IPS-NIHi7 (cell line): ENCODE measurements around the gene MC1R.

Source experiments
- DNase-seq: peaks from one replicate; pipeline ENCODE4 v3.0.0; 2012; ENCODE audit warnings: mixed read lengths; ENCODE audit errors: extremely low spot score

Gene MC1R

GRCh38 chr16:89895482-89896250 lies 23.0 kb upstream of the MC1R start:
- no peak for DNase-seq

DNA sequence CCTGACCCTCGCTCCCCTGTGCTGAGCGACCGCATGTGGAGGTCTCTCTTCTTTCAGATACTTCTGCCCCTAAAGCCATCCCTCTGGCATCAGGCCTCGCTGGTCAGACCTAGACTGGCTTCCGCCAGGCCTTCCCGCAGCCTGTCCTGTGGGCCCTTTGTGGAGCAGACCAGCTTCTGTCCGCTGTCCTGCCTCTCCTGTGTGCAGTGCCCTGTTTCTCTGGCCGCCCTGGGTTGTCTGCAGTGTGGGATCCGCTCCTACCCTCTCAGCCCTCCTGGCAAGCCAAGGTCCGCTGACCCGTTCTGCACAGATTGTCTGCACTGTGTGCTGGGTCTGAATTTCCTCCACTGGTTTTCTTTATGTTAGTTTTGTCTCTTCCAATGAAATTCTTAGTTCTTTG lies 21.5 kb upstream of the MC1R start:
- no peak for DNase-seq

DNA sequence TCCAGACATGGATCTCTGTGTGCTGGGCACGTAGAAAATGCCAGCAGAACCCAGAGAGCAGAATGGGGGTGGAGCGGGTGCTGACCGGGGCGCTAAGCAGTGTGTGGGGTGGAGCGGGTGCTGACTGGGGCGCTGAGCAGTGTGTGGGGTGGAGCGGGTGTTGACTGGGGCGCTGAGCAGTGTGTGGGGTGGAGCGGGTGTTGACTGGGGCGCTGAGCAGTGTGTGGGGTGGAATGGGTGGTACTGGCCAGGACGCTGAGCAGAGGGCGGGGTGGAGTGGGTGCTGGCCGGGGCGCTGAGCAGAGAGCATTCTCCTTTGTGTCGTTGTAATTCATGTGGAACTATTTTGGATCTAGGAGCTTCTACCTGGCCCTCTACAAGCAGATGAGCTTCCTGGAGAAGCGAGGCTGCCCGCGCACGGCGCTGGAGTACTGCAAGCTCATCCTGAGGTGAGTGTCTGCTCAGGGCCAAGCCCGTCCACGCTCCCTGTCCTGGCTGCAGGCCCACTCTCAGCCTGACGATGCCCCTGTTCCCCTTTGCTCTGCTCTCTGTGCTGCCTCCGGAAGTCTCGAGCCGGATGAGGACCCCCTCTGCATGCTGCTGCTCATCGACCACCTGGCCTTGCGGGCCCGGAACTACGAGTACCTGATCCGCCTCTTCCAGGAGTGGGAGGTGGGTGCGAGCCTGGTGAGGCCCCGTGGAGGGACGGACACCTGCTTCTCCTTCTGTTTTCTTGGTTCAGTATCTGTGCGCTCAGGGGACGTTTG lies 20.3 kb upstream of the MC1R start:
- no peak for DNase-seq

GRCh38 chr16:89899879-89900481 lies 18.7 kb upstream of the MC1R start:
- no peak for DNase-seq

- DNase-seq: no peak
Observed at GRCh38 chr16:89900885-89901284, 17.8 kb upstream of the MC1R start.

GRCh38 chr16:89902980-89903379 lies 15.7 kb upstream of the MC1R start:
- no peak for DNase-seq

DNA sequence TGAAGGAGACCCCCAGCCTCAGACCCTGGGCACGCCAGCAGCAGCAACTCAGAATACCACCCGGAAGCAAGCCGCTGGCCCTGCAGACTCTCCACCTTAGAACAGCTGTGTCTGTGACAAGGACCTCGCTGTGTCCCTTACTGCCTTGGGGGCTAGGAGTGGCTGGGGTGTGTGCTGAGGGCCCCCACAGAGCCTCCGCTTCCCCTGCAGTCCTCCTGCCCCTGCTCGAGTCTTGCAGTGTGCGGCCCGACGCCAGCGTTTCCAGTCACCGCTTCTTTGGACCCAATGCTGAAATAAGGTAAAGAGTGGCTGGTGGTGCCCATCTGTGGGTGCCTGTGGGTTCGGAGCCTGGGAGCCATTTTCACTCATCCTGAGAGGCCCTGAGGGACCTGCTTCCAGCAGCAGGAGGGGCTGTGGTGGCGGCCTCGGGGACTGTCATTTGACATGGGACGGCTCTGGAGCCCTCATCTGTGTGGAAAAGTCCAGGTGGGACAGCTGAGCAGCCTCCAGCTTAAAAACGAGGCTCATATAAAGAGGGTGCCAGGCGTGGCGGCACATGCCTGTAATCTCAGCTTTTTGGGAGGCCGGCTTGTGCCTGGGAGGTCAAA lies 14.7 kb upstream of the MC1R start:
- DNase-seq: no peak

DNA sequence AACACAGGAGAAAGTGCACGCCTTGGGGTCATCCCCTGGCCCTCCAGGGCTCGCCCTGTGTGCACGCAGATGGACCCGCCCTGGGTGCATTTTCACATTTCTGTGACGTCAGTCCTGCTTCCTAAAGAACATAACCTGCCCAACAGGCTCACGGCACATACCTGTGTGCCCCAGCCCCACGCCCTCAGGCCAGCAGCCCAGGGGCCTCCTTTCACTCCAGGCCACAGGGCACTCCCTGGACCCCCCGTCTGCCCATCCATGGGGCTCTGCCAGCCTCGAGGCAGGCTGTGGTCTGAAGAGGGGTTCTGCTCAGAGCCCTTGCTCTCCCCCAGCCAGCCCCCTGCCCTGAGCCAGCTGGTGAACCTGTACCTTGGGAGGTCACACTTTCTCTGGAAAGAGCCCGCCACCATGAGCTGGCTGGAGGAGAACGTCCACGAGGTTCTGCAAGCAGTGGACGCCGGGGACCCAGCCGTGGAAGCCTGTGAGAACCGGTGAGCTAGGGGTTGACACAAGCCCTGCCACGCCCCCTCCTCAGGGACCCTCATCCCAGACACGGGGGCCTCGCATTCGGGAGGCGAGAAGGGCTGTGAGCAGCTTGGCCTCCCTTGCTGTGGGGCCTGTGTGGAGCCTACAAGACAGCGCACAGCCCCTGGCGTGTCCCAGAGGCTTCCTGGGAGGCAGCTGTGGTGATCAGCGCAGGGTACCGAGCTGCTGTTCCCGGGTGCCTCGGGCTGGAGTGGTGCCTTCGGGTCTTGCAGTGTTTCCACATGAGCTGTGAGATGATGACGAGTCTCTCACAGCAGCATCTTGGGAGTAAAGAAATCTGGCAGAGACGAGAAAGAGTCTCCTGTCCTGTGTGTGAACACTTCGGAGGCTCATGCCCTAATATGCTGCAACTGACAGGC lies 13.8 kb upstream of the MC1R start:
- DNase-seq: no peak

GRCh38 chr16:89905511-89906139 lies 13.0 kb upstream of the MC1R start:
- DNase-seq: no peak

DNA sequence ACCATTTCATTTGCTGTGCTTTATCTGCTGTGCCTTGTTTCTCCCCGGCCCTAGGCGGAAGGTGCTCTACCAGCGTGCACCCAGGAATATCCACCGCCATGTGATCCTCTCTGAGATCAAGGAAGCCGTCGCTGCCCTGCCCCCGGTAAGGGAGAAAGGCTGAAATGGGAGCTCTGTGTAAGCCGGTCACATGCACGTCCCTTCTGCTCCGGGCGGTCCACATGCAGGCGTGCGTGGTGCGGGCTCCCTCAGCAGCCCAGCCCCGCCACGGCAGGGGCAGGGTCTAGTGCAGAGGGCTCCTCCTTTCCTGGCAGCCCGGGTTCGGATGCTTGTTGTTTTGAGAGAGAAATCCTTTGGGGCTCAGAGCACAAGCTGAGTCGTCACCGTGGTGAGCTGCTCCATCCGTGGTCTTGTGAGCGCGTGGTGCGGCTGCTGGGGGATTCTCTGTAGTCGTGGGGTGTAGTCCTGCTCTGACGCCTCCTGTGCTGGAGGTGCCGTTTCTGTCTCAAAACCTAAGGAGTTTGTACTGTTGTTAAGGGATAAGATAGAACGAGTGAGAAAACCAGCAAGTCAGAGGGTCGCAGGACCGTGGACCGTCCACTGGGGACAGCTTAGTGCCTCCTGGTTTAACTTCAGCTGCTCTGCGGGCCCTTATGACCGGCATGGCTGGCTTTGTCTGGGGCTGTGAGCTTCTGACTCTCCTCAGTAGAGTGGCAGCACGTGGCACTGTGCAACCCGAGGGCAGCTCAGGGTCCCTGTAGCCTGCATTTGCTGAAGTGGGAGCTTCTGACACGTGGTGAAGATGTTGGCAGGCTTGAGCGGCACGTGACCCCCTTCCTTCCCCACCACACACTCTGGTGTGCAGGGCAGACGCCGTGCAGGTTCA lies 12.3 kb upstream of the MC1R start:
- no peak for DNase-seq

DNA sequence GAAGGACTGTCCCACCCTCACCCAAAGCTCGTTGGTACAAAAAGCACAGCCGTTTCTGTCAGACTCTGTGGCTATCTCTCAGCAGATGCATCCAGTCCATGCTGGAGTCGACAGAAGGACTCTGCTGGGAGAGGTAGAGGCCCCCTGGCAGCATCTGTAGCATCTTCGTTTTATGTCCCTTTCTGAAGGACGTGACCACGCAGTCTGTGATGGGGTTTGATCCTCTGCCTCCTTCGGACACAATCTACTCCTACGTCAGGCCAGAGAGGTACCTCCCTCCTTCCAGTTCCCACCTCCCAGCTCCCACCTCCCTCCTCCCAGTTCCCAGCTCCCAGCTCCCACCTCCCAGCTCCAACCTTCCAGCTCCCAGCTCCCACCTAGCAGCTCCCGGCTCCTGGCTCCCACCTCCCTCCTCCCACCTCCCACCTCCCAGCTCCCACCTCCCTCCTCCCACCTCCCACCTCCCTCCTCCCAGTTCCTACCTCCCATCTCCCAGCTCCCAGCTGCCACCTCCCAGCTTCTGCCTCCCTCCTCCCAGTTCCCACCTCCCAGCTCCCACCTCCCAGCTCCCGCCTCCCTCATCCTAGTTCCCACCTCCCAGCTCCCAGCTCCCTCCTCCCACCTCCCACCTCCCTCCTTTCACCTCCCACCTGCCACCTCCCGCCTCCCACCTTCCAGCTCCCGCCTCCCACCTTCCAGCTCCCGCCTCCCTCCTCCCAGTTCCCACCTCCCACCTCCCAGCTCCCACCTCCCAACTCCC lies 11.4 kb upstream of the MC1R start:
- DNase-seq: no peak

DNA sequence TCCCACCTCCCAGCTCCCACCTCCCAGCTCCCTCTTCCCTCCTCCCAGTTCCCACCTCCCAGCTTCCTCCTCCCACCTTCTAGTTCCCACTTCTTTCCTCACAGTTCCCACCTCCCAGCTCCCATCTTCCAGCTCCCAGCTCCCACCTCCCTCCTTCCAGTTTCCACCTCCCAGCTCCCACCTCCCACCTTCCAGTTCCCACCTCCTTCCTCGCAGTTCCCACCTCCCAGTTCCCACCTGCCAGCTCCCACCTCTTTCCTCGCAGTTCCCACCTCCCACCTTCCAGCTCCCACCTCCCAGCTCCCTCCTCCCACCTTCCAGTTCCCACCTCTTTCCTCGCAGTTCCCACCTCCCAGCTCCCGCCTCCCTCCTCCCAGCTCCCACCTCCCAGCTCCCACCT lies 10.4 kb upstream of the MC1R start:
- no peak for DNase-seq

DNA sequence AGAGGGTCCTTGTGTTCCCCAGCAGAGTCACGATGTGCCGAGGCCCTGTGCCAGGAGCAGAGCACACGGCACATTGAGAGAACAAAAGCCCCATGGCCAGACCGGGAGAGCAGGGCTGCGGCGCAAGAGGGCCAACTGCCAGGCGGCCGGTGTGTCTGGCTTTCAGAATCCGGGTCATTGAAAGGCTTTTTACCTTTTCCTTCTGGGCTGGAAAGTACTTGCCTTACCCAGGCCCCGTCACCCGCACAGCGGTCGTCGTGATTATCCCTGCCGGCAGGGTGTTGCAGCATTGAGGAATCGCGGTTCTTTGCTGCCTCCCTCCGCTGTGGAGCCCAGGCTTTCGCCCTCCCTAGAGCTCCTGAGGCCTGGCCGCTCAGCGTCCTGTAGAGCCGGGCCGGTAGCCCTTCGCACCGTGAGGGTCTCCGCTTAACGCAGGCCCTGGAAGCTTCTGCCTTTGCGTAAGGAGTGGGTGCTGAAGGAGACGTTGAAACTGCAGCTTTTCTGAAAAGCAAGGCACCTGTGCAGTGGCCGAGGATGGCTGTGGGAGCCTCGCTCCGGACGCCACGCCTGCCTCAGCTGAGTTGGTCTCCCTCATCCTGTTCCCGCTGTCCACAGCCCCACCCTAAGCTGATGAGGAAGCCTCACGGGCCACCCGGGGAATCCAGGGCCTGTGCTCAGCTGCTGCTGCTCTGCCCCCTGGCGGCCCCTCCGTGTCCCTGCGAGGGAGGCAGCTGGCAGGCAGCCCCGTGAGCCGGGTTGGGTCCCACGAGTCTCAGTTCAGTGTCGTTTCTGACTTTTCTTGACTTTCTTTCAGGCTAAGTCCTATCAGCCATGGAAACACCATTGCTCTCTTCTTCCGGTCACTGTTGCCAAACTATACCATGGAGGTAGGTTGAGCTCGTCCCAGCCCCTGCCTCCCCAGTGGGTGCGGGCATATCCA lies 8.6 kb upstream of the MC1R start:
- peak; percentile 95 for DNase-seq

DNA sequence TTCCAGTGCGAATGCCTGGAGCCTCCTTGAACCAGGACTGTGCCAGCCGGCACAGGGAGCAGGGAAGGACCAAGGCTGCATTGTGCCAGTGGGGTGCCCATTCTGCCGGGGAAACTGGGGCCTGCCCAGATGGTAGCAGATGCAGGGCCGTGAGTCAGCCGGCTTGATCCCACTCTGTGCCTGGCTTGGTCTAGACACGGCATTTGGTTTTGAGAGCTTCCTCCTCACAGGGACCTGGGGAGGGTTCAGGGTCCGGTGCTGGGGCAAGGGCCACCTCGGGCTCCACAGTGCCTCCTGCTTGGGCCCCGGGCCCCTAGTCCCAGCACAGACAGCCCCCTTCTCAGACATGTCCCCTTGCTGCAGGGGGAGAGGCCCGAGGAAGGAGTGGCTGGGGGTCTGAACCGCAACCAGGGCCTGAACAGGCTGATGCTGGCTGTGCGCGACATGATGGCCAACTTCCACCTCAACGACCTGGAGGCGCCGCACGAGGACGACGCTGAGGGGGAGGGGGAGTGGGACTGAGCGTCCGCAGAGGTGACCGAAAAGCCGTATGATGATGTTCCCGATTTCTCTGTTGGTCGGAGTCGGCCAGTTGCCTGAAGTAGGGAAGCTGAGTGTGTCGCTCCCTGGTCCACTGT lies 7.8 kb upstream of the MC1R start:
- DNase-seq: no peak

GRCh38 chr16:89911375-89911774 lies 7.3 kb upstream of the MC1R start:
- DNase-seq: no peak

DNA sequence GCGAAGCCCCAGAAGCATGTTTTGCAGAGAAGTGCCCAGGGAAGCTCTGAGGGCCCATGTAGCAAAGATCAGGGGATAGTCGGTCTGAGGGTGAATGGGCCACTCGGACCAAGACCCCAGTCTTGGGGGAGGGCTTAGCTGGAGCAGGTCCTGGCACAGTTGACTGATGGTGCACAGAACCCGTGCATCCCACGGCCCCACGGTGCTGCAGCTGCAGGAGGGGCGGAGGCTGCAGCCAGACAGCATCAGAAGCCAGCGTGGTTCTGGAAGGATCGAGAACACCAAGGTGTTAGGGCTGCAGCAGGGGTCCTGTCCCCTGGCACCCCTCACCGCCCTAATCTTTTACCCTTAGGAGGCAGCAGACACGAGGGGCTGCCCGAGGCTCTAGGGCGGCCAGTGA lies 6.5 kb upstream of the MC1R start:
- DNase-seq: no peak

DNA sequence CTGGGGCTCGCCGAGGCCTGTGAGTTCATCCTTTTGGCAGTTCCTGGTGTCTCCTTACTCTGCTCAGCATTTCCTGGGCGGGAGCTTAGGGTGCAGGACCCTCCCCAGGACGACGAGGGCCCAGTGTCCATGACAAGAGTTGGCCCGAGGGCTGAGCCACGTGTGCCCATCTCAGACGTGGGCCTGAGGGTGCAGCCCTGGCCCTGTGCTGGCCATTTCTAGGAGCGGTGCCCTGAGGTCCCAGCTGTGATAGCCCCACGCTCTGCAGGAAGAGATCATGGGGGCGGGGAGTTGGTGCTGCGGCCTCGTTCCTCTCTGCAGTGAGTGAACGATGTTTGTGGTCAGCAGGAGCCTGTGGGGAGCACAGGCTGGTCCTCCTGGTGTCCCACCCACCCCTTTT lies 6.0 kb upstream of the MC1R start:
- DNase-seq: no peak
